PFSK-1 (cell line): ENCODE results near the gene SYTL1.

Source experiments
- FOXP2 ChIP-seq: optimal IDR thresholded peaks from 2 replicates; pipeline ENCODE3; 2011; ENCODE audit warnings: borderline replicate concordance, control low read depth, inconsistent platforms; ENCODE audit not compliant: insufficient read depth; ENCODE audit errors: extremely low read length, extremely low read depth
- POLR2AphosphoS5 ChIP-seq: IDR thresholded peaks from 2 replicates; pipeline ENCODE4 v1.6.1; 2012; ENCODE audit warnings: low read depth, mild to moderate bottlenecking, control low read depth, low read length, moderate library complexity
- SIN3A ChIP-seq: IDR thresholded peaks from 2 replicates; pipeline ENCODE4 v1.6.1; 2012; ENCODE audit warnings: mild to moderate bottlenecking, low read length, moderate library complexity, borderline replicate concordance; ENCODE audit not compliant: insufficient read depth
- TAF1 ChIP-seq: IDR thresholded peaks from 2 replicates; pipeline ENCODE4 v1.6.1; 2012; ENCODE audit warnings: low read length, control low read depth, borderline replicate concordance; ENCODE audit not compliant: insufficient read depth
- TF ChIP-seq, protein P1 (sequence below), 2 experiments: IDR thresholded peaks; 2 replicates each; pipeline versions ENCODE4 v1.6.1 to v1.8.0; 2011 to 2012; ENCODE audit warnings: low read depth in 2 of 2, low read length in 2 of 2, control low read depth in 1 of 2, inconsistent platforms in 1 of 2, mild to moderate bottlenecking in 1 of 2, moderate library complexity in 1 of 2; ENCODE audit not compliant: insufficient read depth in 1 of 2

DNA sequence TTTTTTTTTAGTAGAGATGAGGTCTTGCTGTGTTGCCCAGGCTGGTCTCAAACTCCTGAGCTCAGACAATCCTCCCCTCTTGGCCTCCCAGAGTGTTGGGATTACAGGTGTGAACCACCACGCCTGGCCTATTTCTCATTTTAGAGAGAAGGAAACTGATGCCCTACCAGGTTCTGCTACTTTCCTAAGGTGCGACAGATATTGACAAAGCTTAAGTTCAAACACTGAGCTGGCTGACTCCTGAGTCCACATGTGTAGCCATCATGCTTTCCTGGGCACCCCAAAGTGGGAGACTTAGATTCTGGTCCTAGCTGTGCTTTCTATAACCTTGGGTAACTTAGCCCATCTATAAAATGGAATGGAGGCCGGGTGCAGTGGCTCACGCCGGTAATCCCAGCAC is 25.0 kb upstream of the SYTL1 start:
- TF ChIP-seq, protein P1, sequence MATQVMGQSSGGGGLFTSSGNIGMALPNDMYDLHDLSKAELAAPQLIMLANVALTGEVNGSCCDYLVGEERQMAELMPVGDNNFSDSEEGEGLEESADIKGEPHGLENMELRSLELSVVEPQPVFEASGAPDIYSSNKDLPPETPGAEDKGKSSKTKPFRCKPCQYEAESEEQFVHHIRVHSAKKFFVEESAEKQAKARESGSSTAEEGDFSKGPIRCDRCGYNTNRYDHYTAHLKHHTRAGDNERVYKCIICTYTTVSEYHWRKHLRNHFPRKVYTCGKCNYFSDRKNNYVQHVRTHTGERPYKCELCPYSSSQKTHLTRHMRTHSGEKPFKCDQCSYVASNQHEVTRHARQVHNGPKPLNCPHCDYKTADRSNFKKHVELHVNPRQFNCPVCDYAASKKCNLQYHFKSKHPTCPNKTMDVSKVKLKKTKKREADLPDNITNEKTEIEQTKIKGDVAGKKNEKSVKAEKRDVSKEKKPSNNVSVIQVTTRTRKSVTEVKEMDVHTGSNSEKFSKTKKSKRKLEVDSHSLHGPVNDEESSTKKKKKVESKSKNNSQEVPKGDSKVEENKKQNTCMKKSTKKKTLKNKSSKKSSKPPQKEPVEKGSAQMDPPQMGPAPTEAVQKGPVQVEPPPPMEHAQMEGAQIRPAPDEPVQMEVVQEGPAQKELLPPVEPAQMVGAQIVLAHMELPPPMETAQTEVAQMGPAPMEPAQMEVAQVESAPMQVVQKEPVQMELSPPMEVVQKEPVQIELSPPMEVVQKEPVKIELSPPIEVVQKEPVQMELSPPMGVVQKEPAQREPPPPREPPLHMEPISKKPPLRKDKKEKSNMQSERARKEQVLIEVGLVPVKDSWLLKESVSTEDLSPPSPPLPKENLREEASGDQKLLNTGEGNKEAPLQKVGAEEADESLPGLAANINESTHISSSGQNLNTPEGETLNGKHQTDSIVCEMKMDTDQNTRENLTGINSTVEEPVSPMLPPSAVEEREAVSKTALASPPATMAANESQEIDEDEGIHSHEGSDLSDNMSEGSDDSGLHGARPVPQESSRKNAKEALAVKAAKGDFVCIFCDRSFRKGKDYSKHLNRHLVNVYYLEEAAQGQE (IDR thresholded peaks at IDR 0.05; ENCODE audit: insufficient read depth in 1 of 2, low read depth in 2 of 2, low read length in 2 of 2): no peak
- TF ChIP-seq SIN3A (no peak), POLR2AphosphoS5 (no peak), TAF1 (no peak), FOXP2 (no peak)
